AG09319 (cell line): Measurements from ENCODE around the gene TMEM132A.

Experiments
- DNase-seq: peaks from one replicate; pipeline ENCODE4 v3.0.0-alpha.2; 2010; ENCODE audit warnings: low read depth; ENCODE audit errors: extremely low read depth
- TF ChIP-seq, protein P1 (sequence below): IDR thresholded peaks from 2 replicates; pipeline ENCODE4 v1.5.1; 2011; ENCODE audit warnings: low read depth, mild to moderate bottlenecking, inconsistent platforms, low read length, moderate library complexity

The TMEM132A gene

DNA sequence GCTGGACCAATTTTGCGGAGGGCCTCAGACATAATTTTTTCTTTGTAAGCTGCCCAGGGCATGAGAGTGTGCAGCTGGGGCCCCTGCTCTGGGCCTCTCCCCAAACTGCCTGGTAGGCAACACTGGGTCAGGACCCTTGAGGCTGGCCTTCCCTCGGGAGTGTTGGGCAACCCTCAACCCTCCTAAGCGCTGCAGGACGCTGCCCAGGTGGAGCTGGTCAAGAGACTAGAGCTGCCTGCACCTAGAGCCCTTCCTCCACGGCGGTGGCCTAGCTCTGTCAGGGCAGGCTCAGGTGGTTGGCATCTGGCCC lies 505 bp upstream of the TMEM132A start:
- TF ChIP-seq, protein P1, sequence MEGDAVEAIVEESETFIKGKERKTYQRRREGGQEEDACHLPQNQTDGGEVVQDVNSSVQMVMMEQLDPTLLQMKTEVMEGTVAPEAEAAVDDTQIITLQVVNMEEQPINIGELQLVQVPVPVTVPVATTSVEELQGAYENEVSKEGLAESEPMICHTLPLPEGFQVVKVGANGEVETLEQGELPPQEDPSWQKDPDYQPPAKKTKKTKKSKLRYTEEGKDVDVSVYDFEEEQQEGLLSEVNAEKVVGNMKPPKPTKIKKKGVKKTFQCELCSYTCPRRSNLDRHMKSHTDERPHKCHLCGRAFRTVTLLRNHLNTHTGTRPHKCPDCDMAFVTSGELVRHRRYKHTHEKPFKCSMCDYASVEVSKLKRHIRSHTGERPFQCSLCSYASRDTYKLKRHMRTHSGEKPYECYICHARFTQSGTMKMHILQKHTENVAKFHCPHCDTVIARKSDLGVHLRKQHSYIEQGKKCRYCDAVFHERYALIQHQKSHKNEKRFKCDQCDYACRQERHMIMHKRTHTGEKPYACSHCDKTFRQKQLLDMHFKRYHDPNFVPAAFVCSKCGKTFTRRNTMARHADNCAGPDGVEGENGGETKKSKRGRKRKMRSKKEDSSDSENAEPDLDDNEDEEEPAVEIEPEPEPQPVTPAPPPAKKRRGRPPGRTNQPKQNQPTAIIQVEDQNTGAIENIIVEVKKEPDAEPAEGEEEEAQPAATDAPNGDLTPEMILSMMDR = no peak
- DNase-seq = no peak

DNA sequence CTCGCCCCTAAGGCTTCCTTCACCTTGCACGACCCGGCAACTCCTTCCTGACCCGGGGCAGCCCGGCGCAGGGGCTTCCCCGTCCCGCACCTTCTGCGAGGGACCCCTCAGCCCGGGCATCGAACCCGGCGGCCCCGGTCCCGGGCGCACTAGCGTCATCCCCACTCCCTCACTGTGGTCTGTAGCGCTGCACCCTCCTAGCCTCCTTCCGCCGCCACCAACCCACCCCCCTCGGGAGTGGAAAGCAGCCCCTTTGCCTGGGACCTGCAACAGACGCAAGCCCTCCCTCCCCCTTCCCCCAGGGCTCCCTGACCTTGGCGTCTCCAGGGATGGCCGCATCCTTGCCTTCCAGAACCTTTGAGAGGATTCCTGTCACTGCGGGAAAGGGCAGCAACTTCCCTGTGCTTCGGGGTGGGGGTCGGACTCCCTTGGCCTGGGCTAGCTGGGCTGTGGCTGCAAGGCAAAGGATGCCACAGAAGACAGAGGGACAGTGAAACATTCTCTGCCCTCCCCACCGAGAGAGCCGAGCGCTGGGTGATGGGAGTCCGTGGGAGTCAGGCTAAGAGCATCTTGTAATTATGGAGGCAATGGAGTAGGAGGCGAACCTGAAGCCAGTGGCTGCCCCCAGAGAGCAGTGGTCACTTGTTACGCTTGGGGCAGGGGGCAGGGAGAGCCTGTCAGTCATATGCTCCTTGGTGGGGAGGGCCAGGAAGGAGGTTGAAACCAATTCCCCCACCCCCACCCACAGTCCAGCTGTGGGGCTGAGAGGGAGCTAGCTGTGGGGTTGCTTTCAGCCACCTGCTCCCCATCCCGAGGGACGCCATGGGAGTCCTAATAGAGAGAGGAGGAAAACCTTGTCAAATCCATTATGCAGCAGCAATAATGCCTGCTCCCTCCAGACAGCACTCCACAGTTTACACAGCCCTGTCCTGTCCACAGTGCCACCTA lies 920 bp downstream of the TMEM132A start:
- TF ChIP-seq, protein P1 = no peak

DNA sequence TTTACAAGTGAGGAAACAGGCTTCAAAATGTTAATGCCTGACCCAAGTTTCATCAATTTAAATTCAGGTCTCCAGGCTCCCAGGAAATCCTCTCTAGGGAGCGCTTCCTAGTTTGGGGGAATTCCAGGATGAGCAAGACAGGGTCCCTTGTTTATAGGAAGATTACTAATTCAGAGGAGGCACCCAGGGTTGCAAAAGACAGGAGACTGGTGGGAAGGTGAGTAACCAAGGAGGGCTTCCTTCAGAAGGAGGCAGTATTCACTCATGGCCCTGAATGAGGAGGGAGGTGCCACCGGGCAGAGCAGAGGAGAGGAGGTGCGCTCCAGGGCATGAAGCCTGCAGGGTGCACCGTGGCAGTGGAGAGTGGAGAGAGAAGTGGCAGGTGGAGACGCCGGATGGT lies 1.6 kb downstream of the TMEM132A start:
- no peak for DNase-seq
- TF ChIP-seq, protein P1 = no peak

More for the DNA sequence above, 920 bp downstream of the TMEM132A start:
- no peak for DNase-seq

DNA sequence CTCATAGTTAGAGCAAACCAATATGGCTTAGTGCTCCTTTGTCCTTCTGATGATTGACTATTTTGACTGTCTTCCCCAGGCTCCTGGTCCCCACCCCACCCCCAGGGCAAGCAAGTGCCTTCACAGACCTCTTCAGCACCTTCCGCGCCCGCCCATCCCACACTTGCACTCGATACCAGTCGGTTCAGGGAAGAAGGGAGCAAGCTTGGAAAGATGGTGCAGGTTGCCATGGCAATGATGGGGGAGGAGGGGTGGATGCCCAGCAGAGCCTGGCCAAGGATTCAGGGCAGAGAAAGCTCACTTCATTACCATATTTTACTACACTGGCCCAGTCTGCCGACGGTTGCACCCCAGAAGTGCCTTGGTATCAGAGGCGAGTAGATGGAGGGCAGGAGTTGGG lies 2.2 kb downstream of the TMEM132A start:
- TF ChIP-seq, protein P1 = no peak
- no peak for DNase-seq

DNA sequence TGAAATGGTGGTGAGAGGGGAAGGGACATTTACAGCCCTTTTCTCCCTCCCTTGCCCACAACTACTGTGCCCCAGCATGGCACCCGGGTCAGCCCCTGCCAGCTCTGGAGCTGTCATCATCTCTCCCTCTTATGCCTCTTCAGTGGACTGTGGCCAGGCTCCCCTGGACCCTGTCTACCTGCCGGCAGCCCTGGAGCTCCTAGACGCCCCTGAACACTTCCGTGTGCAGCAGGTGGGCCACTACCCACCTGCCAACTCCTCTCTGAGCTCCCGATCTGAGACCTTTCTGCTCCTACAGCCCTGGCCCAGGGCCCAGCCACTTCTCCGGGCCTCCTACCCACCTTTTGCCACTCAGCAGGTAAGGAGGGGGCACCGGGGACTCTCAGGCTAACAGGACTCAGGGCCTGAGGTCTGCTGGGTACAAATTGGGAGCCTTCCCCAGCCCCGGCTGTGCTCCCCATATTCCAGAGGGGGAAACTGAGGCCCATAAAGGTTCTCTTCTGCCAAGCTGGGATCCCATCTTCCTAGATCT lies 2.9 kb downstream of the TMEM132A start:
- TF ChIP-seq, protein P1 = no peak
- no peak for DNase-seq

DNA sequence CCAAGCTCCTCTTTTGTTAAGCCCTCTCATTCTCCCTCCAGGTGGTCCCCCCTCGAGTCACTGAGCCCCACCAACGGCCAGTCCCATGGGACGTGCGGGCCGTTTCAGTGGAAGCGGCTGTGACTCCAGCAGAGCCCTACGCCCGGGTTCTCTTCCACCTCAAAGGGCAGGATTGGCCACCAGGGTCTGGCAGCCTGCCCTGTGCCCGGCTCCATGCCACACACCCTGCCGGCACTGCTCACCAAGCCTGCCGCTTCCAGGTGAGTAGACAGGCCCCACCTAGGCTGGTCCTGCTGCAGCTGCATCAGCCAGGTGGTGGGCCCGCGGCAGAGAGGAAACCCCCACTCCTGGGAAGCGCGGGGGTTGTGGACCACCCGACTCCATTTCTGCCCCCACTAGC lies 3.3 kb downstream of the TMEM132A start:
- TF ChIP-seq, protein P1 = no peak
- DNase-seq = no peak

DNA sequence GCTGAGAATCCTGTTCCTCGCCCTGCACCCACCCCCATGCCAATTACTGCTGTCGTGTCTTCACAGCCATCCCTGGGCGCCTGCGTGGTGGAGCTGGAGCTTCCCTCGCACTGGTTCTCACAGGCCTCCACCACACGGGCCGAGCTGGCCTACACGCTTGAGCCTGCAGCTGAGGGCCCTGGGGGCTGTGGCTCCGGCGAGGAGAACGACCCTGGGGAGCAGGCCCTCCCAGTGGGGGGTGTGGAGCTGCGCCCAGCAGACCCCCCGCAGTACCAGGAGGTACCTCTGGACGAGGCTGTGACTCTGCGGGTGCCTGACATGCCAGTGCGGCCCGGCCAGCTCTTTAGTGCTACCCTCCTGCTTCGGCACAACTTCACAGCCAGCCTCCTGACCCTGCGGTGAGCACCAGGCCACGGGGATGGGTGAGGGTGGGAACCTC lies 4.3 kb downstream of the TMEM132A start:
- TF ChIP-seq, protein P1 = no peak
- no peak for DNase-seq
